IMR-90 (cell line): ENCODE measurements around the gene NPHP4. TPM values are rescaled to one million over a fixed set of nuclear protein-coding genes. Genes with fewer than 3 reads are reported as not detected.

ENCODE experiments used
- ATAC-seq: fragments of 200-7000 bp; cut with Tn5 transposase; 2 replicates; pipeline ENCODE4 v1.9.1; 2020; ENCODE audit warnings: low read depth, mild to moderate bottlenecking, moderate library complexity
- BruUV-seq: library from RNA; stranded (reverse); fragments of 400-500 nt; replicated peaks from 2 replicates; lab custom pipeline; 2021; lab: Mats Ljungman, UMichigan
- CTCF ChIA-PET: fragments of 300-600 bp; formaldehyde crosslinking; extraction: SDS; loops from one replicate; lab custom pipeline; 2021; ENCODE audit warnings: antibody characterized with exemption; lab: Yijun Ruan, JAX
- POLR2A ChIA-PET: fragments of 300-600 bp; sonication (Branson Sonifier 250); formaldehyde crosslinking; loops from one replicate; lab custom pipeline; 2022; ENCODE audit warnings: antibody characterized with exemption; ENCODE audit not compliant: unreplicated experiment; lab: Charles Lee
- DNase-seq: peaks from one replicate; pipeline ENCODE4 v3.0.0; 2013
- H2AFZ ChIP-seq: replicated peaks from 2 replicates; pipeline ENCODE3; 2013; ENCODE audit warnings: low read length, mild to moderate bottlenecking; ENCODE audit not compliant: poor library complexity
- H2AK5ac ChIP-seq: 2 replicates; pipeline ENCODE4 v1.6.1; 2013; ENCODE audit warnings: low read depth, low read length, inconsistent platforms
- H2AK9ac ChIP-seq: replicated peaks from 2 replicates; pipeline ENCODE3; 2013; ENCODE audit warnings: mild to moderate bottlenecking, low read depth, low read length, moderate library complexity; ENCODE audit not compliant: poor library complexity
- H2BK120ac ChIP-seq: 2 replicates; pipeline ENCODE4 v1.6.1; 2013; ENCODE audit warnings: low read depth, low read length, inconsistent platforms
- H2BK15ac ChIP-seq: 3 replicates; pipeline ENCODE4 v1.6.1; 2013; ENCODE audit warnings: low read depth, low read length, inconsistent platforms
- H2BK20ac ChIP-seq: 2 replicates; pipeline ENCODE4 v1.6.1; 2013; ENCODE audit warnings: low read depth, mild to moderate bottlenecking, inconsistent platforms, low read length, moderate library complexity
- H2BK5ac ChIP-seq: 2 replicates; pipeline ENCODE4 v1.6.1; 2013; ENCODE audit warnings: mild to moderate bottlenecking, low read depth, low read length, inconsistent platforms; ENCODE audit not compliant: poor library complexity, severe bottlenecking
- H3K14ac ChIP-seq: replicated peaks from 2 replicates; pipeline ENCODE4 v1.6.1; 2013; ENCODE audit warnings: low read depth, low read length, inconsistent platforms
- H3K18ac ChIP-seq: 2 replicates; pipeline ENCODE4 v1.6.1; 2013; ENCODE audit warnings: low read depth, low read length, control low read depth
- H3K23ac ChIP-seq: 2 replicates; pipeline ENCODE4 v1.6.1; 2013; ENCODE audit warnings: low read depth, low read length, inconsistent platforms
- H3K27ac ChIP-seq: 2 replicates; pipeline ENCODE4 v1.5.1; 2013; ENCODE audit warnings: mild to moderate bottlenecking, control low read depth, low read length; ENCODE audit not compliant: insufficient read depth
- H3K27me3 ChIP-seq: 2 replicates; pipeline ENCODE4 v1.6.1; 2013; ENCODE audit warnings: low read length; ENCODE audit not compliant: control insufficient read depth, insufficient read depth
- H3K36me3 ChIP-seq: 2 replicates; pipeline ENCODE4 v1.6.1; 2013; ENCODE audit warnings: low read length, mixed read lengths; ENCODE audit not compliant: control insufficient read depth, insufficient read depth
- H3K4ac ChIP-seq: 2 replicates; pipeline ENCODE4 v1.6.1; 2013; ENCODE audit warnings: low read depth, low read length, inconsistent platforms
- H3K4me1 ChIP-seq: 2 replicates; pipeline ENCODE4 v1.6.1; 2013; ENCODE audit warnings: low read length, mixed read lengths; ENCODE audit not compliant: control insufficient read depth, insufficient read depth
- H3K4me2 ChIP-seq: 2 replicates; pipeline ENCODE4 v1.6.1; 2013; ENCODE audit warnings: low read depth, mild to moderate bottlenecking, control low read depth, low read length, moderate library complexity
- H3K4me3 ChIP-seq: 2 replicates; pipeline ENCODE4 v1.5.1; 2013; ENCODE audit warnings: low read depth, mild to moderate bottlenecking, control low read depth, low read length, moderate library complexity; ENCODE audit not compliant: insufficient read depth
- H3K56ac ChIP-seq: 2 replicates; pipeline ENCODE4 v1.6.1; 2013; ENCODE audit warnings: low read length, inconsistent platforms; ENCODE audit not compliant: insufficient read depth; ENCODE audit errors: extremely low read depth
- H3K79me1 ChIP-seq, 2 experiments: 2 replicates each; pipeline ENCODE4 v1.6.1; 2013; ENCODE audit warnings: low read length in 2 of 2, inconsistent platforms in 1 of 2, low read depth in 1 of 2
- H3K9ac ChIP-seq: 2 replicates; pipeline ENCODE4 v1.6.1; 2013; ENCODE audit warnings: low read depth, low read length, control low read depth
- H3K9me1 ChIP-seq: 2 replicates; pipeline ENCODE4 v1.6.1; 2013; ENCODE audit warnings: low read length, inconsistent platforms; ENCODE audit not compliant: insufficient read depth
- H3K9me3 ChIP-seq: 2 replicates; pipeline ENCODE4 v1.6.1; 2013; ENCODE audit warnings: low read length; ENCODE audit not compliant: control insufficient read depth, insufficient read depth
- H4K20me1 ChIP-seq: 2 replicates; pipeline ENCODE4 v1.6.1; 2013; ENCODE audit warnings: low read length, inconsistent platforms; ENCODE audit not compliant: insufficient read depth
- H4K5ac ChIP-seq: 2 replicates; pipeline ENCODE4 v1.6.1; 2013; ENCODE audit warnings: mild to moderate bottlenecking, low read depth, low read length, control low read depth
- H4K8ac ChIP-seq, 2 experiments: 2 replicates each; pipeline ENCODE4 v1.6.1; 2013; ENCODE audit warnings: low read depth in 2 of 2, low read length in 2 of 2, control low read depth in 1 of 2, inconsistent platforms in 1 of 2
- H4K91ac ChIP-seq: 2 replicates; pipeline ENCODE4 v1.6.1; 2013; ENCODE audit warnings: low read depth, low read length, inconsistent platforms; ENCODE audit not compliant: insufficient read depth
- BHLHE40 ChIP-seq: fragments of 150-350 bp; IDR thresholded peaks from 2 replicates; pipeline ENCODE4 v1.6.1; 2016; ENCODE audit warnings: mild to moderate bottlenecking, low read depth, low read length
- CEBPB ChIP-seq: IDR thresholded peaks from 2 replicates; pipeline ENCODE4 v1.6.1; 2012; ENCODE audit warnings: low read depth, low read length, improper control_type of control experiment
- CHD1 ChIP-seq: IDR thresholded peaks from 2 replicates; pipeline ENCODE4 v1.6.1; 2012; ENCODE audit warnings: low read depth, low read length, improper control_type of control experiment
- FOS ChIP-seq: fragments of 150-350 bp; IDR thresholded peaks from 2 replicates; pipeline ENCODE4 v1.6.1; 2016; ENCODE audit warnings: low read depth, low read length
- MAFK ChIP-seq: IDR thresholded peaks from 2 replicates; pipeline ENCODE4 v1.6.1; 2012; ENCODE audit warnings: low read depth, low read length, improper control_type of control experiment
- MAZ ChIP-seq: IDR thresholded peaks from 2 replicates; pipeline ENCODE4 v1.6.1; 2012; ENCODE audit warnings: low read depth, mild to moderate bottlenecking, low read length, improper control_type of control experiment, moderate library complexity, borderline replicate concordance
- MXI1 ChIP-seq: IDR thresholded peaks from 2 replicates; pipeline ENCODE4 v1.6.1; 2012; ENCODE audit warnings: low read depth, mild to moderate bottlenecking, low read length, moderate library complexity, borderline replicate concordance
- NFE2L2 ChIP-seq: fragments of 150-350 bp; IDR thresholded peaks from 2 replicates; pipeline ENCODE4 v1.6.1; 2016; ENCODE audit warnings: low read depth, mild to moderate bottlenecking, low read length
- POLR2A ChIP-seq: IDR thresholded peaks from 2 replicates; pipeline ENCODE4 v1.6.1; 2012; ENCODE audit warnings: mild to moderate bottlenecking, low read depth, low read length
- RAD21 ChIP-seq: IDR thresholded peaks from 2 replicates; pipeline ENCODE4 v1.6.1; 2012; ENCODE audit warnings: low read length, improper control_type of control experiment
- RCOR1 ChIP-seq: IDR thresholded peaks from 2 replicates; pipeline ENCODE4 v1.6.1; 2012; ENCODE audit warnings: mild to moderate bottlenecking, low read length, improper control_type of control experiment; ENCODE audit not compliant: insufficient replicate concordance
- RFX5 ChIP-seq: IDR thresholded peaks from 2 replicates; pipeline ENCODE4 v1.8.0; 2012; ENCODE audit warnings: low read depth, mild to moderate bottlenecking, low read length, moderate library complexity
- SMC3 ChIP-seq: fragments of 150-350 bp; IDR thresholded peaks from 2 replicates; pipeline ENCODE4 v1.6.1; 2016; ENCODE audit warnings: low read depth, mild to moderate bottlenecking, antibody characterized with exemption, low read length, moderate library complexity
- WGBS, 2 experiments: methylation state at CpG; one replicate each; pipeline versions ENCODE4 v1.1.5 to v1.1.7; 2013; ENCODE audit warnings: missing lambda C conversion rate in 2 of 2; ENCODE audit not compliant: insufficient read length in 1 of 2; ENCODE audit errors: extremely low coverage in 2 of 2; 5-methylcytosine and 5-hydroxymethylcytosine counted together
- dilution Hi-C: fragments of 300-500 bp; cut with HindIII; formaldehyde crosslinking; loops from one replicate; pipeline ENCODE4 v1.14.3; 2018; ENCODE audit warnings: low sequenced_read_pairs; ENCODE audit not compliant: unreplicated experiment
- in situ Hi-C: fragments of 300-500 bp; cut with MboI; formaldehyde crosslinking; loops from 3 replicates; pipeline ENCODE4 v1.14.3; 2019; ENCODE audit warnings: low sequenced_read_pairs, inconsistent platforms, mixed read lengths
- intact Hi-C: fragments of 100-400 bp; cut with micrococcal nuclease; formaldehyde crosslinking; loops from 2 replicates; pipeline ENCODE4 v1.10.0; 2022
- polyA plus RNA-seq, 3 experiments: library from polyadenylated mRNA; depleted of rRNA; stranded (reverse); fragments of >200 nt; gene quantifications; 2 replicates each; pipeline ENCODE4 v1.2.3, GENCODE V29; 2012; ENCODE audit warnings: low replicate concordance in 1 of 3
- total RNA-seq: library from RNA; depleted of rRNA; stranded (reverse); fragments of >200 nt; gene quantifications from 2 replicates; pipeline ENCODE4 v1.2.3, GENCODE V29; 2012
- TF ChIP-seq, protein P1 (sequence below): fragments of 150-350 bp; IDR thresholded peaks from 2 replicates; pipeline ENCODE4 v1.6.1; 2016; ENCODE audit warnings: low read depth, mild to moderate bottlenecking, low read length, moderate library complexity, borderline replicate concordance
- TF ChIP-seq, protein P2 (sequence below): conservative IDR thresholded peaks from 2 replicates; pipeline ENCODE4 v1.5.1; 2012; ENCODE audit warnings: mild to moderate bottlenecking, low read depth, low read length, improper control_type of control experiment

NPHP4 gene
- total and polyA plus RNA-seq, 2 of the 4 experiments (the other 2 are of a cell fraction) = 2.0 to 5.5 TPM

DNA sequence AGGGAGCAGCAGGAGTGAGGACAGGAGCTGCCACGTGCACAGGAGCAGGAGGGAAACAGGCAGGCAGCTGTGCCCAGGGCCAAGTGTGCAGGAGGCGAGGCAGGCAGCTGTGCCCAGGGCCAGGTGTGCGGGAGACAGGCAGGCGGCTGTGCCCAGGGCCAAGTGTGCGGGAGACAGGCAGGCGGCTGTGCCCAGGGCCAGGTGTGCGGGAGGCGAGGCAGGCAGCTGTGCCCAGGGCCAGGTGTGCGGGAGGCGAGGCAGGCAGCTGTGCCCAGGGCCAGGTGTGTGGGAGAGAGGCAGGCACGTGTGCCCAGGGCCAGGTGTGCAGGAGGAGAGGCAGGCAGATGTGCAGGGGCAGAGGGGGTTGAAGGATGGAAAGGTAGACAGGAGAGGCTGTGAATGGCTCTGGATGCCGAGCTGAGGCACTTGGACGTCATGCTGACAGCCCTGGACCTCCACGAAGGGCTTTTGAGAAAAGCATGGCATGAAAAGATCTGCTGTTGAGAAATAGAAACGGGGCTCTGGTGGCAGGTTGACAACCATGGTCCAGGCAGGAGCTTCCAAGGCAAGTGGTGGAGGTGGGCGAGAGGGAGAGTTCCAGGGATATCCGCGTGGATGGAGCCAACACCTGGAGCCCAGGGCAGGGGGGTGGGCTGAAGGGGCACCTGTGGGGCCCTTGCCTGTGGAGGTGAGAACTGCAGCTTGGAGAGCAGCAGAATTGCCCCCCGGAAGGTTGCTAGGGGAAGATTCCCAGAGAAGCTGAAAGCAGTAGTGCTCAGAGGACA, 19.1 kb upstream of the NPHP4 start:
- H3K56ac ChIP-seq = no peak overlapping the region
- no peak overlapping the region for H2BK5ac ChIP-seq
- H3K14ac ChIP-seq = no peak overlapping the region
- whole genome bisulfite sequencing, 2 experiments = 86% methylated on average over 11 of the region's 19 CpGs; no CpG with 5 or more reads in 1 of the 2 experiments
- H3K4ac ChIP-seq = no peak overlapping the region
- H3K4me2 ChIP-seq = no peak overlapping the region
- H4K5ac ChIP-seq = no peak overlapping the region
- H3K27ac ChIP-seq = no peak overlapping the region
- no peak for ATAC-seq
- no peak overlapping the region for H2AK9ac ChIP-seq
- no peak overlapping the region for H4K91ac ChIP-seq
- no peaks in the 10 kb centered on the region for H3K27me3 ChIP-seq
- H4K20me1 ChIP-seq = no peaks in the 10 kb centered on the region
- DNase-seq = no peak
- no peak overlapping the region for H2BK120ac ChIP-seq
- no peak overlapping the region for H3K4me3 ChIP-seq
- intact Hi-C loops = no loop called here
- POLR2A ChIA-PET = no interaction called here
- H3K23ac ChIP-seq = no peak overlapping the region
- H3K18ac ChIP-seq = no peak overlapping the region
- no TSS peak for BruUV-seq
- no peaks in the 10 kb centered on the region for H3K9me1 ChIP-seq
- no peak overlapping the region for H2AK5ac ChIP-seq
- dilution Hi-C loops = no loop called here
- CTCF ChIA-PET = interaction anchor here (0.6 kb wide), 1 partner anchor 19 kb away, joined by 3 read pairs; the partner anchor contains the start of gene NPHP4
- no peaks in the 10 kb centered on the region for H3K36me3 ChIP-seq
- H3K79me1 ChIP-seq = no peaks in the 10 kb centered on the region
- in situ Hi-C loops = no loop called here
- H4K8ac ChIP-seq = no peak overlapping the region
- no peak overlapping the region for H3K9ac ChIP-seq
- no peak overlapping the region for H2BK20ac ChIP-seq
- H2BK15ac ChIP-seq = no peak overlapping the region
- peaks cover 2% of the 10 kb centered on the region; the same call in 1 of the 2 replicates for H3K4me1 ChIP-seq
- no peak overlapping the region for H2AFZ ChIP-seq
- no peaks in the 10 kb centered on the region for H3K9me3 ChIP-seq
- TF ChIP-seq FOS (no peak), RFX5 (no peak), RAD21 (no peak), SMC3 (no peak), MAZ (no peak), RCOR1 (no peak), POLR2A (no peak), MXI1 (no peak), MAFK (no peak), NFE2L2 (no peak), CEBPB (no peak), BHLHE40 (no peak), CHD1 (no peak)
- TF ChIP-seq, protein P1, sequence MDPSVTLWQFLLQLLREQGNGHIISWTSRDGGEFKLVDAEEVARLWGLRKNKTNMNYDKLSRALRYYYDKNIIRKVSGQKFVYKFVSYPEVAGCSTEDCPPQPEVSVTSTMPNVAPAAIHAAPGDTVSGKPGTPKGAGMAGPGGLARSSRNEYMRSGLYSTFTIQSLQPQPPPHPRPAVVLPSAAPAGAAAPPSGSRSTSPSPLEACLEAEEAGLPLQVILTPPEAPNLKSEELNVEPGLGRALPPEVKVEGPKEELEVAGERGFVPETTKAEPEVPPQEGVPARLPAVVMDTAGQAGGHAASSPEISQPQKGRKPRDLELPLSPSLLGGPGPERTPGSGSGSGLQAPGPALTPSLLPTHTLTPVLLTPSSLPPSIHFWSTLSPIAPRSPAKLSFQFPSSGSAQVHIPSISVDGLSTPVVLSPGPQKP = no peak
- TF ChIP-seq, protein P2, sequence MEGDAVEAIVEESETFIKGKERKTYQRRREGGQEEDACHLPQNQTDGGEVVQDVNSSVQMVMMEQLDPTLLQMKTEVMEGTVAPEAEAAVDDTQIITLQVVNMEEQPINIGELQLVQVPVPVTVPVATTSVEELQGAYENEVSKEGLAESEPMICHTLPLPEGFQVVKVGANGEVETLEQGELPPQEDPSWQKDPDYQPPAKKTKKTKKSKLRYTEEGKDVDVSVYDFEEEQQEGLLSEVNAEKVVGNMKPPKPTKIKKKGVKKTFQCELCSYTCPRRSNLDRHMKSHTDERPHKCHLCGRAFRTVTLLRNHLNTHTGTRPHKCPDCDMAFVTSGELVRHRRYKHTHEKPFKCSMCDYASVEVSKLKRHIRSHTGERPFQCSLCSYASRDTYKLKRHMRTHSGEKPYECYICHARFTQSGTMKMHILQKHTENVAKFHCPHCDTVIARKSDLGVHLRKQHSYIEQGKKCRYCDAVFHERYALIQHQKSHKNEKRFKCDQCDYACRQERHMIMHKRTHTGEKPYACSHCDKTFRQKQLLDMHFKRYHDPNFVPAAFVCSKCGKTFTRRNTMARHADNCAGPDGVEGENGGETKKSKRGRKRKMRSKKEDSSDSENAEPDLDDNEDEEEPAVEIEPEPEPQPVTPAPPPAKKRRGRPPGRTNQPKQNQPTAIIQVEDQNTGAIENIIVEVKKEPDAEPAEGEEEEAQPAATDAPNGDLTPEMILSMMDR = no peak
